H1 (cell line): ENCODE results near the gene BRMS1L. TPM values are rescaled to one million over a fixed set of nuclear protein-coding genes. Genes with fewer than 3 reads are reported as not detected.

Experiments
- CTCF ChIA-PET: fragments of 300-600 bp; sonication (Branson Sonifier 250); formaldehyde crosslinking; loops from one replicate; lab custom pipeline; 2021; ENCODE audit not compliant: partially characterized antibody; lab: Charles Lee
- POLR2A ChIA-PET: fragments of 300-600 bp; sonication (Branson Sonifier 250); formaldehyde crosslinking; loops from one replicate; lab custom pipeline; 2021; ENCODE audit warnings: inconsistent platforms; ENCODE audit not compliant: partially characterized antibody; lab: Charles Lee
- DNase-seq, 2 experiments: peaks; one replicate each; pipeline versions ENCODE4 v3.0.0 to v3.0.0-alpha.2; 2010 to 2022; ENCODE audit warnings: low spot score in 2 of 2, low read depth in 1 of 2, mixed read lengths in 1 of 2
- FAIRE-seq: peaks from 2 replicates; lab custom pipeline; 2011; peaks lifted over from hg19 to GRCh38; lab: Jason Lieb, UNC
- H2AFZ ChIP-seq: 2 replicates; pipeline ENCODE4 v1.8.1; 2012; ENCODE audit warnings: low read length, inconsistent platforms
- H2AK5ac ChIP-seq: 2 replicates; pipeline ENCODE4 v1.6.1; 2013; ENCODE audit warnings: low read depth, low read length
- H2BK120ac ChIP-seq: replicated peaks from 2 replicates; pipeline ENCODE3; 2013; ENCODE audit warnings: low read depth, low read length, inconsistent platforms
- H2BK12ac ChIP-seq: 2 replicates; pipeline ENCODE4 v1.6.1; 2013; ENCODE audit warnings: low read depth, low read length
- H2BK15ac ChIP-seq: 2 replicates; pipeline ENCODE4 v1.6.1; 2013; ENCODE audit warnings: low read length
- H2BK20ac ChIP-seq: 2 replicates; pipeline ENCODE4 v1.6.1; 2013; ENCODE audit warnings: low read length
- H2BK5ac ChIP-seq: 2 replicates; pipeline ENCODE4 v1.6.1; 2013; ENCODE audit warnings: low read depth, low read length
- H3K14ac ChIP-seq: 2 replicates; pipeline ENCODE4 v1.6.1; 2013; ENCODE audit warnings: inconsistent platforms; ENCODE audit not compliant: insufficient read length
- H3K18ac ChIP-seq: 2 replicates; pipeline ENCODE4 v1.6.1; 2013; ENCODE audit warnings: low read length; ENCODE audit errors: extremely low read depth
- H3K23ac ChIP-seq: 2 replicates; pipeline ENCODE4 v1.6.1; 2013; ENCODE audit warnings: inconsistent platforms; ENCODE audit not compliant: insufficient read length
- H3K23me2 ChIP-seq: 2 replicates; pipeline ENCODE4 v1.6.1; 2013; ENCODE audit warnings: low read depth, low read length
- H3K27ac ChIP-seq: 2 replicates; pipeline ENCODE4 v1.6.1; 2011; ENCODE audit warnings: low read depth, low read length, inconsistent platforms
- H3K27me3 ChIP-seq, 4 experiments: replicated peaks in 1 of 4; 1 replicate in 1 of 4; 2 replicates in 3 of 4; pipeline versions ENCODE4 v1.6.1 to v1.8.1; 2011 to 2013; ENCODE audit warnings: low read length in 3 of 4, mild to moderate bottlenecking in 3 of 4, inconsistent platforms in 2 of 4, mixed read lengths in 2 of 4, moderate library complexity in 1 of 4; ENCODE audit not compliant: control insufficient read depth in 3 of 4, insufficient read depth in 3 of 4; ENCODE audit errors: extremely low read depth in 1 of 4
- H3K36me3 ChIP-seq, 4 experiments: 2 replicates each; pipeline versions ENCODE4 v1.6.1 to v1.8.1; 2011 to 2013; ENCODE audit warnings: mild to moderate bottlenecking in 4 of 4, low read length in 3 of 4, moderate library complexity in 2 of 4, control low read depth in 1 of 4, inconsistent platforms in 1 of 4; ENCODE audit not compliant: insufficient read depth in 4 of 4, control insufficient read depth in 2 of 4
- H3K4ac ChIP-seq: replicated peaks from 2 replicates; pipeline ENCODE3; 2013; ENCODE audit warnings: low read length, low read depth, mixed read lengths, inconsistent platforms; ENCODE audit not compliant: insufficient read length
- H3K4me1 ChIP-seq, 4 experiments: replicated peaks in 1 of 4; 1 replicate in 1 of 4; 2 replicates in 3 of 4; pipeline versions ENCODE4 v1.6.1 to v1.8.1; 2011 to 2013; ENCODE audit warnings: low read length in 3 of 4, inconsistent platforms in 2 of 4, mixed read lengths in 1 of 4; ENCODE audit not compliant: insufficient read depth in 4 of 4, control insufficient read depth in 3 of 4
- H3K4me2 ChIP-seq, 2 experiments: 2 replicates each; pipeline versions ENCODE4 v1.6.1 to v1.8.1; 2011 to 2013; ENCODE audit warnings: low read depth in 2 of 2, low read length in 2 of 2, control low read depth in 1 of 2, inconsistent platforms in 1 of 2, mild to moderate bottlenecking in 1 of 2; ENCODE audit not compliant: insufficient read depth in 1 of 2
- H3K4me3 ChIP-seq, 4 experiments: fragments of 200-600, 300-600 bp in 1 of 4; sonication (generic), shearing (Covaris generic), sonication (Bioruptor Twin) in 1 of 4; 2 replicates each; pipeline versions ENCODE4 v1.5.1 to v1.8.1; 2011 to 2016; ENCODE audit warnings: low read length in 4 of 4, low read depth in 3 of 4, control low read depth in 2 of 4, inconsistent platforms in 2 of 4, mild to moderate bottlenecking in 2 of 4, mixed read lengths in 1 of 4, moderate library complexity in 1 of 4; ENCODE audit not compliant: insufficient read depth in 2 of 4; ENCODE audit errors: extremely low read depth in 1 of 4
- H3K56ac ChIP-seq: replicated peaks from 2 replicates; pipeline ENCODE3; 2013; ENCODE audit warnings: low read depth, mild to moderate bottlenecking, mixed read lengths, low read length, inconsistent platforms; ENCODE audit not compliant: insufficient read length
- H3K79me1 ChIP-seq: 2 replicates; pipeline ENCODE4 v1.6.1; 2013; ENCODE audit warnings: low read depth, low read length, control low read depth
- H3K79me2 ChIP-seq, 2 experiments: 2 replicates each; pipeline versions ENCODE4 v1.6.1 to v1.8.1; 2012 to 2013; ENCODE audit warnings: low read length in 2 of 2, mild to moderate bottlenecking in 2 of 2, inconsistent platforms in 1 of 2; ENCODE audit not compliant: insufficient read depth in 2 of 2, control insufficient read depth in 1 of 2
- H3K9ac ChIP-seq, 4 experiments: replicated peaks in 1 of 4; 1 replicate in 1 of 4; 2 replicates in 3 of 4; pipeline versions ENCODE4 v1.6.1 to v1.8.1; 2011 to 2013; ENCODE audit warnings: low read depth in 3 of 4, low read length in 3 of 4, control low read depth in 2 of 4, mild to moderate bottlenecking in 2 of 4, moderate library complexity in 2 of 4, inconsistent platforms in 1 of 4; ENCODE audit errors: extremely low read depth in 1 of 4
- H3K9me3 ChIP-seq, 2 experiments: 2 replicates each; pipeline versions ENCODE4 v1.6.1 to v1.8.1; 2012 to 2013; ENCODE audit warnings: mild to moderate bottlenecking in 2 of 2, moderate library complexity in 2 of 2, control low read depth in 1 of 2, inconsistent platforms in 1 of 2, low read depth in 1 of 2, low read length in 1 of 2, mixed read lengths in 1 of 2; ENCODE audit not compliant: insufficient read depth in 2 of 2
- H4K20me1 ChIP-seq, 2 experiments: replicated peaks in 1 of 2; 2 replicates each; pipeline versions ENCODE3 to v1.8.1; 2011 to 2013; ENCODE audit warnings: inconsistent platforms in 2 of 2, low read length in 2 of 2, mild to moderate bottlenecking in 1 of 2; ENCODE audit not compliant: insufficient read depth in 2 of 2, control insufficient read depth in 1 of 2
- H4K5ac ChIP-seq: 2 replicates; pipeline ENCODE4 v1.6.1; 2013; ENCODE audit warnings: low read length, low read depth, mixed read lengths, inconsistent platforms; ENCODE audit not compliant: insufficient read length
- H4K8ac ChIP-seq: 2 replicates; pipeline ENCODE4 v1.8.0; 2013; ENCODE audit warnings: mild to moderate bottlenecking, moderate library complexity, low read length, inconsistent platforms; ENCODE audit not compliant: insufficient read depth; ENCODE audit errors: extremely low read depth
- H4K91ac ChIP-seq: replicated peaks from 2 replicates; pipeline ENCODE3; 2013; ENCODE audit warnings: low read length, mixed read lengths, inconsistent platforms; ENCODE audit not compliant: insufficient read length
- BRCA1 ChIP-seq: IDR thresholded peaks from 2 replicates; pipeline ENCODE4 v1.6.1; 2012; ENCODE audit warnings: low read depth, low read length, improper control_type of control experiment
- EGR1 ChIP-seq: IDR thresholded peaks from 2 replicates; pipeline ENCODE4 v1.6.1; 2011; ENCODE audit warnings: low read depth, low read length, borderline replicate concordance
- EZH2 ChIP-seq: fragments of 200-600 bp; sonication (generic); IDR thresholded peaks from 2 replicates; pipeline ENCODE4 v1.7.1; 2012; ENCODE audit warnings: low read depth, mild to moderate bottlenecking, moderate library complexity, low read length, inconsistent platforms; ENCODE audit not compliant: severe bottlenecking
- HDAC2 ChIP-seq, 2 experiments: fragments of 300-600 bp in 1 of 2; sonication (generic) in 1 of 2; IDR thresholded peaks; 2 replicates each; pipeline ENCODE4 v1.6.1; 2011 to 2012; ENCODE audit warnings: low read depth in 2 of 2, low read length in 2 of 2, mild to moderate bottlenecking in 2 of 2, moderate library complexity in 2 of 2, borderline replicate concordance in 1 of 2, inconsistent platforms in 1 of 2
- KDM1A ChIP-seq: fragments of 200-600, 300-600 bp; sonication (generic); IDR thresholded peaks from 2 replicates; pipeline ENCODE4 v1.7.1; 2016; ENCODE audit warnings: mild to moderate bottlenecking, low read length, borderline replicate concordance
- KDM4A ChIP-seq: IDR thresholded peaks from one replicate; pipeline ENCODE4 v1.7.1; 2012; ENCODE audit warnings: low read depth, mild to moderate bottlenecking, moderate library complexity, low read length, inconsistent platforms; ENCODE audit not compliant: severe bottlenecking
- POLR2AphosphoS5 ChIP-seq: IDR thresholded peaks from 2 replicates; pipeline ENCODE4 v1.6.1; 2011; ENCODE audit warnings: low read depth, low read length
- SUZ12 ChIP-seq: fragments of 200-600 bp; sonication (generic); IDR thresholded peaks from 2 replicates; pipeline ENCODE4 v1.6.1; 2012; ENCODE audit warnings: mild to moderate bottlenecking, inconsistent platforms, low read length, moderate library complexity, mixed read lengths
- TAF1 ChIP-seq: IDR thresholded peaks from 2 replicates; pipeline ENCODE4 v1.6.1; 2011; ENCODE audit warnings: mild to moderate bottlenecking, low read depth, low read length
- WGBS, 2 experiments: shearing (Covaris generic) in 1 of 2; methylation state at CpG; one replicate each; pipeline versions ENCODE4 v1.1.6 to v1.1.7; 2013 to 2015; ENCODE audit warnings: low lambda C conversion rate in 2 of 2, mixed read lengths in 2 of 2, inconsistent platforms in 1 of 2, low coverage in 1 of 2, missing lambda C conversion rate in 1 of 2; ENCODE audit not compliant: insufficient replicate concordance in 2 of 2, insufficient coverage in 1 of 2, insufficient read length in 1 of 2; ENCODE audit errors: extremely low coverage in 1 of 2, missing lambda C conversion rate in 1 of 2; 5-methylcytosine and 5-hydroxymethylcytosine counted together
- polyA plus RNA-seq, 7 experiments: library from polyadenylated mRNA; depleted of rRNA in 3 of 7; stranded (reverse) in 5 of 7; unstranded in 2 of 7; fragments of >200 nt in 5 of 7; fragments of 200-250 nt in 2 of 7; gene quantifications; 1 replicate in 5 of 7; 2 replicates in 1 of 7; 4 replicates in 1 of 7; pipeline versions ENCODE4 v1.2.1 to v1.2.3, GENCODE V29; 2011 to 2013; ENCODE audit warnings: missing spikeins in 2 of 7, mixed read lengths in 2 of 7
- total RNA-seq: library from RNA; stranded (reverse); fragmentation: NEBNext Ultra II Directional; extraction: Animal tissue kit (Norgen Biotek cat#: 25700); gene quantifications from 2 replicates; pipeline ENCODE4 v1.2.1, GENCODE V29; 2021
- TF ChIP-seq, protein P1 (sequence below): IDR thresholded peaks from 2 replicates; pipeline ENCODE4 v1.6.1; 2012; ENCODE audit warnings: inconsistent platforms

Gene BRMS1L
- total and polyA plus RNA-seq, 2 of the 8 experiments (the other 6 are each of a cell fraction or from before 2014, with no cell fraction given) = 4.4 to 10.9 TPM

DNA sequence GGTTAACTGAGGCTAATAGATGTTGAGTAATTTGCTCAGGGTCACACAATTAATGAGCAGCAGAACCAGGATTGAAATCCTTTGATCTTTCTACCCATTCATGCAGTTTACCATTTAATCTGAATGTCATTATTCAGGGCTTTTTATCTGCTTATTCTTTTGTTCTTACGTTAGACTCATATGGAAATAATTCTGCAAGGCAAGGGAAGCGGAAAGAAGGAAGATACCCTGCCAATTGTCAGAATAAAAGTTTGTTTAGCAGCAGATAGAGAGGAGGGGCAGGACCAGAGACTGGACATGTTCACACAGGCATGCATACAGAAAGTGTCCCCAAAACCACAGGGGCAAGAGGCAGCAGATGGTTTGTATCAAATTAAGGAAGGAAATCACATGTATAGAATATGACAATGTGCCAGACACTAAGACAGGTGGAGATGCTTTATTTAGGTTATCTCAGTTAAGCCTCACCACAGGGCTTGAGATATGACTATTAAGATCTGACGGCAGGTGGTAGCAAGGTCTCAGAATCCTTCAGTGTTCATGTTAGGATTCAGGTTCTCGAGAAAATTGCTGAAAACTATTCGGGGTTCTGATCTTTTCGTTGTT lies 29.8 kb downstream of the BRMS1L start:
- Histone ChIP-seq H3K23me2 (no peaks in the 10 kb centered on the region), H2BK12ac (no peak overlapping the region), H3K27ac (no peak overlapping the region), H2AK5ac (no peak overlapping the region), H3K4me2 (no peak overlapping the region), H4K5ac (no peak overlapping the region), H4K8ac (no peak overlapping the region), H2BK20ac (no peak overlapping the region), H2AFZ (no peak overlapping the region), H3K36me3 (peaks cover 0 to 3% (median 0%) of the 10 kb centered on the region in 4 experiments; a peak in 3 of 8 replicates), H3K79me1 (no peaks in the 10 kb centered on the region), H3K4ac (no peak overlapping the region), H2BK120ac (no peak overlapping the region), H3K23ac (no peak overlapping the region), H4K20me1 (no peaks in the 10 kb centered on the region), H3K14ac (no peak overlapping the region), H3K56ac (no peak overlapping the region), H3K9me3 (no peaks in the 10 kb centered on the region), H2BK15ac (no peak overlapping the region), H3K4me3 (no peak overlapping the region), H4K91ac (no peak overlapping the region), H2BK5ac (no peak overlapping the region), H3K9ac (no peak overlapping the region), H3K4me1 (no peaks in the 10 kb centered on the region), H3K79me2 (no peaks in the 10 kb centered on the region), H3K18ac (no peak overlapping the region), H3K27me3 (no peaks in the 10 kb centered on the region)
- no peak for DNase-seq
- ChIA-PET POLR2A (no interaction called here), CTCF (no interaction called here)
- FAIRE-seq = no peak
- 89% methylated on average over 6 of the region's 6 CpGs; no CpG with 5 or more reads in 1 of the 2 experiments for WGBS, 2 experiments
- no peak for TF ChIP-seq POLR2AphosphoS5
- no peak for TF ChIP-seq KDM1A
- TF ChIP-seq EGR1 = no peak
- no peak for TF ChIP-seq KDM4A
- TF ChIP-seq HDAC2 (IDR thresholded peaks at IDR 0.05; ENCODE audit: borderline replicate concordance in 1 of 2, low read depth in 2 of 2, low read length in 2 of 2) = no peak
- TF ChIP-seq BRCA1 = no peak
- no peak for TF ChIP-seq SUZ12
- no peak for TF ChIP-seq TAF1
- TF ChIP-seq, protein P1, sequence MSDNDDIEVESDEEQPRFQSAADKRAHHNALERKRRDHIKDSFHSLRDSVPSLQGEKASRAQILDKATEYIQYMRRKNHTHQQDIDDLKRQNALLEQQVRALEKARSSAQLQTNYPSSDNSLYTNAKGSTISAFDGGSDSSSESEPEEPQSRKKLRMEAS = no peak
- TF ChIP-seq EZH2 = no peak
